ENCODE measurements around the gene DNMBP.
A peak's percentile ranks its signal among the peaks of the same experiment; 100 is the strongest.

Gene DNMBP, protein sequence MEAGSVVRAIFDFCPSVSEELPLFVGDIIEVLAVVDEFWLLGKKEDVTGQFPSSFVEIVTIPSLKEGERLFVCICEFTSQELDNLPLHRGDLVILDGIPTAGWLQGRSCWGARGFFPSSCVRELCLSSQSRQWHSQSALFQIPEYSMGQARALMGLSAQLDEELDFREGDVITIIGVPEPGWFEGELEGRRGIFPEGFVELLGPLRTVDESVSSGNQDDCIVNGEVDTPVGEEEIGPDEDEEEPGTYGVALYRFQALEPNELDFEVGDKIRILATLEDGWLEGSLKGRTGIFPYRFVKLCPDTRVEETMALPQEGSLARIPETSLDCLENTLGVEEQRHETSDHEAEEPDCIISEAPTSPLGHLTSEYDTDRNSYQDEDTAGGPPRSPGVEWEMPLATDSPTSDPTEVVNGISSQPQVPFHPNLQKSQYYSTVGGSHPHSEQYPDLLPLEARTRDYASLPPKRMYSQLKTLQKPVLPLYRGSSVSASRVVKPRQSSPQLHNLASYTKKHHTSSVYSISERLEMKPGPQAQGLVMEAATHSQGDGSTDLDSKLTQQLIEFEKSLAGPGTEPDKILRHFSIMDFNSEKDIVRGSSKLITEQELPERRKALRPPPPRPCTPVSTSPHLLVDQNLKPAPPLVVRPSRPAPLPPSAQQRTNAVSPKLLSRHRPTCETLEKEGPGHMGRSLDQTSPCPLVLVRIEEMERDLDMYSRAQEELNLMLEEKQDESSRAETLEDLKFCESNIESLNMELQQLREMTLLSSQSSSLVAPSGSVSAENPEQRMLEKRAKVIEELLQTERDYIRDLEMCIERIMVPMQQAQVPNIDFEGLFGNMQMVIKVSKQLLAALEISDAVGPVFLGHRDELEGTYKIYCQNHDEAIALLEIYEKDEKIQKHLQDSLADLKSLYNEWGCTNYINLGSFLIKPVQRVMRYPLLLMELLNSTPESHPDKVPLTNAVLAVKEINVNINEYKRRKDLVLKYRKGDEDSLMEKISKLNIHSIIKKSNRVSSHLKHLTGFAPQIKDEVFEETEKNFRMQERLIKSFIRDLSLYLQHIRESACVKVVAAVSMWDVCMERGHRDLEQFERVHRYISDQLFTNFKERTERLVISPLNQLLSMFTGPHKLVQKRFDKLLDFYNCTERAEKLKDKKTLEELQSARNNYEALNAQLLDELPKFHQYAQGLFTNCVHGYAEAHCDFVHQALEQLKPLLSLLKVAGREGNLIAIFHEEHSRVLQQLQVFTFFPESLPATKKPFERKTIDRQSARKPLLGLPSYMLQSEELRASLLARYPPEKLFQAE (N-terminal part only)

GRCh38 chr10:100009793-100010676 is at the start of gene DNMBP:
Gene DNMBP (minus strand): TSS chr10:100009947. CDS start chr10:99972124, 37,823 bp downstream.
- DNase-seq, result peak; percentile 92

GRCh38 chr10:100057948-100058347 is 48.2 kb upstream of the DNMBP start:
- no peak for DNase-seq

DNA sequence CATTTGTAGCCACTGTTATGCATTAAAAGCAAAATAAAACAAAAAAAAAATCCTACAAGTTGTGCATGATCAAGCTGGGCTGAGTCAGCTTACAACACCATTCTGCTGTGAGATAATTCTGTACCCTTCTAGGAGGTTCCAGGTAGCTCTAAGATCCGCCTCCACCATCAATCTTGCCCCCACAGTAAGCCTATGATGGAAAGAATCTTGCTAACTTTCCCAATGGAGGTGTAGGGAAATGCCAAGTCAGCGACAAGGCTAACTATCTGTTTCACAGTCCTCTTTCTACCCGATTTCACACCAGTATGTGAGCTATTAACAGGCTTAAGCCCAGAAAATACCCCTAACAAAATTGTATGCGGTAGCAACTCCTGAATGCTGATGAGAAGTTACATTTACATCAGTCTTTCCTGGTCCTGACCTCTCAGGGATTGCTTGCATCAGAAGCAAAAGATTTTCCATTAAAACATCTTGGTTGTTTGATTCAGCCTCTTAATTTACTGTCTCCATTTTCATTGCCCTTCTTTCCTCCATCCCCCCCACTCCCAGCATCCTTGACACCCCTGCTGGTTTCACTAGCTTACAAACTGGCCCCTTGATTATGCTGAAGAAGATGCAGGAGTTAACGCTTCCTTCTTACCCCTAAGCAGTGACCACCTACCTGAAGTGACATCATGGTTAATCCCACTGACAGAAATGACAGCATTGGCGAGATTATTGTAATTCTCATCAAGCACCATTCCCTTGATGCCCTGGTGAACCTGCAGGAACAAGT is 44.1 kb upstream of the DNMBP start:
- DNase-seq, result no peak

GRCh38 chr10:100046021-100046486 is 36.3 kb upstream of the DNMBP start:
- peak; percentile 93 for DNase-seq

DNA sequence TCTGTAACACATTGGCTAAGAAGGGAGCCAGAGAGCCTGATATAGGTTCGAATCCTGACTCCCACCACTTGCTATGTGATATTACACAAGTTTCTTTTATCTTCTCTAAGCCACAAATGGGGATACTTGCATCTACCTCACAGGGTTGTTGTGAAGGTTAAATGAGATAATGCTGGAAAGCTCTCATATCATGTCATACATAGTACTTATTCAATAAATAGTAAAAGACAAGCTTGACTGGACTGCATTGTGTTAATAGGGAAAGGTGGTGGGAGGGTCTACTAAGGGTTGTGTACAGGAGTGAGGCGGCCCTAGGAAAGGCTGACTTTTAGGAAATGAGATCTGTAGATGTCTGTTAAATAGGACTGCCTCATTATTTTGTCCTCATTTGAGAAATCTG is 35.8 kb upstream of the DNMBP start:
- DNase-seq, result no peak

- no peak for DNase-seq
Observed at GRCh38 chr10:100043796-100044195, 34.0 kb upstream of the DNMBP start.

- DNase-seq, result no peak
Observed at GRCh38 chr10:100043344-100043743, 33.6 kb upstream of the DNMBP start.

- no peak for DNase-seq
Observed at GRCh38 chr10:100041306-100042002, 31.7 kb upstream of the DNMBP start.

DNA sequence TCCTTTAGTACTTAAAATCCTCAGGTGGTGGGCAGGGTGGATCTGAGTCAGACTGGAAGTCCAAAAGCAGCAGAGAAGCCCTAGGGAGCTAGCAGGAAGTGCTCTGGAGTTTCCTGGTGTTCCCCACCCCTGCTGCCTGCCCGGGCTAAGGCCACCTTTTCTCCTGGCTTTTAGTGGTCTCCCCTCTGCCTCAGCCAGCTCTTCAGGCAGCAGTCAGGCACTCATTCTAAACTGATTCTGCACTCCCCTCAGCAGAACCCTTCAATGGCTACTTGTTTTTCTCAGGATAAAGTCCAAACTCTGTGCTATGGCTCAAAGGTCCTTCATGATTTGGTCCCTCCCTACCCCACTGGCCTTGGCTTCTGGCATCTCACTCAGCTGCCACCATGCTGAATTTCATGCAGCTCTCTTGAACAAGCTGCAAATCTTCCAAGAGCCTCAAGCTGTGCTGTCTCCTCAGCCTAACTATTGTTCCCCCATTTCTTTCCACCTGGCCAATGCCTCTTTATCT is 28.9 kb upstream of the DNMBP start:
- no peak for DNase-seq

DNA sequence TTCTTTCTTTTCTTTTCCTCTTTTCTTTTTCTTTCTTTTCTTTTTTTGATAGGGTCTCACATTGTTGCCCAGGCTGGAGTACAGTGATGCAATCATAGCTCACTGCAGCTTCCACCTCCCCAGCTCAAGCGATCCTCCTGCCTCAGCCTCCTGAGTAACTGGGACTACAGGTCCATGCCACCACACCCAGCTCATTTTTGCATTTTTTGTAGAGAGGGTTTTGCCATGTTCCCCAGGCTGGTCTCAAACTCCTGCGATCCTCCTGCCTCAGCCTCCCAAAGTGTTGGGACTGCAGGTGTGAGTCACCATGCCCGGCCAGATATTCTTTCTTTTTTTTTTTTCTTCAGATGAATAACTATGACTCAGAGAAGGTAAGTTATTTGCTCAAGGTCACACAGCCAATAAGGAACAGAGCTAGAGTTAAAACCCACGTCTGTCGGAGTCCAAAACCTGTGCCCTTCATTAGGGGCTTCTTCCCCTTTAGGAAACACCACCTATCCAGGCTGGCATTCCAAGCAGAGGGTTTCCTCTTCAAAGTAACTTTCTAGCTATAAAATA is 28.1 kb upstream of the DNMBP start:
- no peak for DNase-seq

DNA sequence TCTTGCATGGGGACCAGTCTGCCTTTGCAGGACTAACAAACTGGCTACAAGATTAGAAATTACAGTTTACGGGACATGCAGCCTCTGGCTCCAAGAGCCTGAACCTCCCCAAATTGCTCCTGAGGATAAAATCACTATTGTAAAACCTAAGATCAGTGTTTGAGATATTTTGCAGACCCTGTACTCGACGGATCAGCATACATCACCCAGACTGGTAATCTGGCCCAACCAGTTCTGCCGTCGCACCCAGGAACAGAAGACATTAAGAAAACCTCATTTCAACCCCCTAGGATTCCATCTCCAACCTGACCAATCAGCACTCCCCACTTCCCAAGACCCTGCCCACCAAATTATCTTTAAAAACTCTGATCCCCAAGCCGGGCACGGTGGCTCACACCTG is 27.1 kb upstream of the DNMBP start:
- DNase-seq, result no peak

DNA sequence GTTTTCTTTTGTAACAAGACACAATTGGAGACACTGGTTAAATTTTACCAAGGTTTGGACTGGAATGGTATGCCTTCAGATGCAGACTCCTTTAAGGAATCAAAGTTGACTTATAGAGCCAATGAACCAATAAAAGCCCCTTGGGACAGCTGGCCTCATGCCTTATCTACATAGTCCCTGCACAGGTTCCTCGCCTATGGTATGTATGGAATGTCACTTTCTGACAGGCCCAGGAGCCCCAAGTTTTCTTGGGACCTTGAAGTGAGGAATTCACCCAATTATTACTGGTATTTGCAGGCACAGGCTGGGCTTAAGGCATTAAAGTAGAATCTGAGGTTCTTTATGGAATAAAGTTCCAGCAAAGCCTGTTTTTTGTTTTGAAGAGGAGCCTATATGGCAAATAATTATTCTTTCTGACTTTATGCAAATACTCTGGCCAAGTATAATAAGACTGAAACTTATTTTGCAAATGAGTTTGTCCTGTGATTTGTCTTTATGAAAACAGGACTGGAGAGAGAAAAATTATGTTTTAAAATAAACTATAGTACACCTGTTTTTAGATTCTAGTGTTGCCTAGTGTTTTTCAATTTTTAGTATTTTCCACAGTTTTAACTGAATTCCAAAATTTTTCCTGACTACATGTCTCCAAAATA is 24.1 kb upstream of the DNMBP start:
- no peak for DNase-seq

- no peak for DNase-seq
Observed at GRCh38 chr10:100027416-100027815, 17.7 kb upstream of the DNMBP start.

GRCh38 chr10:100025576-100025975 is 15.8 kb upstream of the DNMBP start:
- DNase-seq, result no peak

DNA sequence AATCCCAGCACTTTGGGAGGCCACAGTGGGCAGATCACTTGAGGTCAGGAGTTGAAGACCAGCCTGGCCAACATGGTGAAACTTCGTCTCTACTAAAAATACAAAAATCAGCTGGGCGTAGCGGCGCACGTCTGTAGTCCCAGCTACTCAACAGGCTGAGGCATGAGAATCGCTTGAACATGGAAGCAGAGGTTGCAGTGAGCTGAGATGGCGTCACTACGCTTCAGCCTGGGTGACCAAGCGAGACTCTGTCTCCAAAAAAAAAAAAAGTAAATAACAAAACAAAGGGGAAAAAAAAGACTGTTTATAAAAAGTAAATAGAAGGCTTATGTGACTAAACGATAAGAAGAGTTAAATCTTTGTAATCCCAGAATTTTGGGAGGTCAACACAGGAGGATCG is 15.0 kb upstream of the DNMBP start:
- DNase-seq, result no peak

DNA sequence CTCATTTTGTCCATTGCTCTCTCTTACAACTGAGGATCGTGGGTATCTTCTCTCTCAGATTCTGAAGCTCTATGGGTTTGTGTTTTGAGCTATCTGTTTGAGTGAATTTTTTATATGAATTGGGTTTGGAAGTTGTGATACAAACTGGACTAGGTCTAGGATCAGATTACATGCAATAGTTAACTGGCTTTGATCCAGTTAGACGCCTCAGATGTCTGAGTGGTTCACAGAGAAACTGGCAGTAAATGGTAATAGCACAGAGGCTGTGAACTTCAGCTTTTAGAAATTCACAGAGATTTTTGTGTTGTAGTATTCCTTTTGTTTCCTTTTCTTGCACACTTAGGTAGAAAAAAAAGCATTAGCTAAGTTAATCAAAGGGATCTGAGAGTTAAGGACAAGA is 12.7 kb upstream of the DNMBP start:
- no peak for DNase-seq

- no peak for DNase-seq
Observed at GRCh38 chr10:100021322-100021721, 11.6 kb upstream of the DNMBP start.

DNA sequence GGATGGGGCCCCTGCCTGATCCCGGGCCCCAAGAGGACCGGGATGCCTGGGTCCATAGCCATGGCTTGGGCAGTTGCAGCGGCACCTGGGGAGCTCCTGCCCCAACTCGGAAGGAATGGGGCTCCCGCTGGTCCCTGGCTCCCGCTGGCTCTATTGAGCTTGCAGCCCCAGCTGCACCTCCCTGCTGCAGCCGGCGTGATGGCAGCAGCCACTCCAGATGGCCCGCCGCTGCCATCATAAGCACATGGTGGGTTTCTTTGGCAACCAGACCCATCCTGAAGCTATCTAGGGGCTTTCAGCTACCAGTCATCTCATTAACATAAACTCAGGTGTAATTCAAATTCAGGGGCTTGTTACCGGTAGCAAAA is 11.1 kb upstream of the DNMBP start:
- DNase-seq, result no peak

- no peak for DNase-seq
Observed at GRCh38 chr10:100020142-100020885, 10.6 kb upstream of the DNMBP start.
